IMR-90 (cell line): Measurements from ENCODE around the gene CCSER1. TPM values are rescaled to one million over a fixed set of nuclear protein-coding genes. Genes with fewer than 3 reads are reported as not detected.
"Not testable (repeated sequence)": the region's sequence is repeated elsewhere in the genome, so short reads cannot be mapped to it uniquely, and the experiment has no call there.

ENCODE experiments used
- ATAC-seq: fragments of 200-7000 bp; cut with Tn5 transposase; 2 replicates; pipeline ENCODE4 v1.9.1; 2020; ENCODE audit warnings: low read depth, mild to moderate bottlenecking, moderate library complexity
- BruUV-seq: library from RNA; stranded (reverse); fragments of 400-500 nt; replicated peaks from 2 replicates; lab custom pipeline; 2021; lab: Mats Ljungman, UMichigan
- CTCF ChIA-PET: fragments of 300-600 bp; formaldehyde crosslinking; extraction: SDS; loops from one replicate; lab custom pipeline; 2021; ENCODE audit warnings: antibody characterized with exemption; lab: Yijun Ruan, JAX
- POLR2A ChIA-PET: fragments of 300-600 bp; sonication (Branson Sonifier 250); formaldehyde crosslinking; loops from one replicate; lab custom pipeline; 2022; ENCODE audit warnings: antibody characterized with exemption; ENCODE audit not compliant: unreplicated experiment; lab: Charles Lee
- DNase-seq: peaks from one replicate; pipeline ENCODE4 v3.0.0; 2013
- H2AFZ ChIP-seq: replicated peaks from 2 replicates; pipeline ENCODE3; 2013; ENCODE audit warnings: low read length, mild to moderate bottlenecking; ENCODE audit not compliant: poor library complexity
- H2AK5ac ChIP-seq: 2 replicates; pipeline ENCODE4 v1.6.1; 2013; ENCODE audit warnings: low read depth, low read length, inconsistent platforms
- H2AK9ac ChIP-seq: replicated peaks from 2 replicates; pipeline ENCODE3; 2013; ENCODE audit warnings: mild to moderate bottlenecking, low read depth, low read length, moderate library complexity; ENCODE audit not compliant: poor library complexity
- H2BK120ac ChIP-seq: 2 replicates; pipeline ENCODE4 v1.6.1; 2013; ENCODE audit warnings: low read depth, low read length, inconsistent platforms
- H2BK15ac ChIP-seq: 3 replicates; pipeline ENCODE4 v1.6.1; 2013; ENCODE audit warnings: low read depth, low read length, inconsistent platforms
- H2BK20ac ChIP-seq: 2 replicates; pipeline ENCODE4 v1.6.1; 2013; ENCODE audit warnings: low read depth, mild to moderate bottlenecking, inconsistent platforms, low read length, moderate library complexity
- H2BK5ac ChIP-seq: 2 replicates; pipeline ENCODE4 v1.6.1; 2013; ENCODE audit warnings: mild to moderate bottlenecking, low read depth, low read length, inconsistent platforms; ENCODE audit not compliant: poor library complexity, severe bottlenecking
- H3K14ac ChIP-seq: replicated peaks from 2 replicates; pipeline ENCODE4 v1.6.1; 2013; ENCODE audit warnings: low read depth, low read length, inconsistent platforms
- H3K18ac ChIP-seq: 2 replicates; pipeline ENCODE4 v1.6.1; 2013; ENCODE audit warnings: low read depth, low read length, control low read depth
- H3K23ac ChIP-seq: 2 replicates; pipeline ENCODE4 v1.6.1; 2013; ENCODE audit warnings: low read depth, low read length, inconsistent platforms
- H3K27ac ChIP-seq: 2 replicates; pipeline ENCODE4 v1.5.1; 2013; ENCODE audit warnings: mild to moderate bottlenecking, control low read depth, low read length; ENCODE audit not compliant: insufficient read depth
- H3K27me3 ChIP-seq: 2 replicates; pipeline ENCODE4 v1.6.1; 2013; ENCODE audit warnings: low read length; ENCODE audit not compliant: control insufficient read depth, insufficient read depth
- H3K36me3 ChIP-seq: 2 replicates; pipeline ENCODE4 v1.6.1; 2013; ENCODE audit warnings: low read length, mixed read lengths; ENCODE audit not compliant: control insufficient read depth, insufficient read depth
- H3K4ac ChIP-seq: 2 replicates; pipeline ENCODE4 v1.6.1; 2013; ENCODE audit warnings: low read depth, low read length, inconsistent platforms
- H3K4me1 ChIP-seq: 2 replicates; pipeline ENCODE4 v1.6.1; 2013; ENCODE audit warnings: low read length, mixed read lengths; ENCODE audit not compliant: control insufficient read depth, insufficient read depth
- H3K4me2 ChIP-seq: 2 replicates; pipeline ENCODE4 v1.6.1; 2013; ENCODE audit warnings: low read depth, mild to moderate bottlenecking, control low read depth, low read length, moderate library complexity
- H3K4me3 ChIP-seq: 2 replicates; pipeline ENCODE4 v1.5.1; 2013; ENCODE audit warnings: low read depth, mild to moderate bottlenecking, control low read depth, low read length, moderate library complexity; ENCODE audit not compliant: insufficient read depth
- H3K56ac ChIP-seq: 2 replicates; pipeline ENCODE4 v1.6.1; 2013; ENCODE audit warnings: low read length, inconsistent platforms; ENCODE audit not compliant: insufficient read depth; ENCODE audit errors: extremely low read depth
- H3K79me1 ChIP-seq, 2 experiments: 2 replicates each; pipeline ENCODE4 v1.6.1; 2013; ENCODE audit warnings: low read length in 2 of 2, inconsistent platforms in 1 of 2, low read depth in 1 of 2
- H3K9ac ChIP-seq: 2 replicates; pipeline ENCODE4 v1.6.1; 2013; ENCODE audit warnings: low read depth, low read length, control low read depth
- H3K9me1 ChIP-seq: 2 replicates; pipeline ENCODE4 v1.6.1; 2013; ENCODE audit warnings: low read length, inconsistent platforms; ENCODE audit not compliant: insufficient read depth
- H3K9me3 ChIP-seq: 2 replicates; pipeline ENCODE4 v1.6.1; 2013; ENCODE audit warnings: low read length; ENCODE audit not compliant: control insufficient read depth, insufficient read depth
- H4K20me1 ChIP-seq: 2 replicates; pipeline ENCODE4 v1.6.1; 2013; ENCODE audit warnings: low read length, inconsistent platforms; ENCODE audit not compliant: insufficient read depth
- H4K5ac ChIP-seq: 2 replicates; pipeline ENCODE4 v1.6.1; 2013; ENCODE audit warnings: mild to moderate bottlenecking, low read depth, low read length, control low read depth
- H4K8ac ChIP-seq, 2 experiments: 2 replicates each; pipeline ENCODE4 v1.6.1; 2013; ENCODE audit warnings: low read depth in 2 of 2, low read length in 2 of 2, control low read depth in 1 of 2, inconsistent platforms in 1 of 2
- H4K91ac ChIP-seq: 2 replicates; pipeline ENCODE4 v1.6.1; 2013; ENCODE audit warnings: low read depth, low read length, inconsistent platforms; ENCODE audit not compliant: insufficient read depth
- whole genome bisulfite sequencing, 2 experiments: methylation state at CpG; one replicate each; pipeline versions ENCODE4 v1.1.5 to v1.1.7; 2013; ENCODE audit warnings: missing lambda C conversion rate in 2 of 2; ENCODE audit not compliant: insufficient read length in 1 of 2; ENCODE audit errors: extremely low coverage in 2 of 2; 5-methylcytosine and 5-hydroxymethylcytosine counted together
- dilution Hi-C: fragments of 300-500 bp; cut with HindIII; formaldehyde crosslinking; loops from one replicate; pipeline ENCODE4 v1.14.3; 2018; ENCODE audit warnings: low sequenced_read_pairs; ENCODE audit not compliant: unreplicated experiment
- in situ Hi-C: fragments of 300-500 bp; cut with MboI; formaldehyde crosslinking; loops from 3 replicates; pipeline ENCODE4 v1.14.3; 2019; ENCODE audit warnings: low sequenced_read_pairs, inconsistent platforms, mixed read lengths
- intact Hi-C: fragments of 100-400 bp; cut with micrococcal nuclease; formaldehyde crosslinking; loops from 2 replicates; pipeline ENCODE4 v1.10.0; 2022
- polyA plus RNA-seq, 3 experiments: library from polyadenylated mRNA; depleted of rRNA; stranded (reverse); fragments of >200 nt; gene quantifications; 2 replicates each; pipeline ENCODE4 v1.2.3, GENCODE V29; 2012; ENCODE audit warnings: low replicate concordance in 1 of 3
- total RNA-seq: library from RNA; depleted of rRNA; stranded (reverse); fragments of >200 nt; gene quantifications from 2 replicates; pipeline ENCODE4 v1.2.3, GENCODE V29; 2012

CCSER1 gene
- total and polyA plus RNA-seq, 2 of the 4 experiments (the other 2 are of a cell fraction) = not detected

- H3K14ac ChIP-seq, in situ Hi-C loops, H3K79me1 ChIP-seq, H2AFZ ChIP-seq, H3K56ac ChIP-seq, H3K4ac ChIP-seq, CTCF ChIA-PET, H3K27me3 ChIP-seq, intact Hi-C loops, H3K36me3 ChIP-seq, DNase-seq, H3K9ac ChIP-seq, H3K9me1 ChIP-seq, H2BK20ac ChIP-seq, dilution Hi-C loops, H3K18ac ChIP-seq, H3K4me1 ChIP-seq, POLR2A ChIA-PET, H2AK5ac ChIP-seq, H3K9me3 ChIP-seq, H2BK15ac ChIP-seq, H3K27ac ChIP-seq, H4K5ac ChIP-seq, H2BK120ac ChIP-seq, H2AK9ac ChIP-seq, H3K4me3 ChIP-seq, ATAC-seq, H2BK5ac ChIP-seq, H3K4me2 ChIP-seq, H4K91ac ChIP-seq, H4K8ac ChIP-seq, H3K23ac ChIP-seq, BruUV-seq, H4K20me1 ChIP-seq: not testable (repeated sequence)
- WGBS, 2 experiments = no CpG with 5 or more reads among the region's 4 CpGs
These were observed 1026.8 kb downstream of the CCSER1 start for GRCh38 chr4:91154041-91154440.

DNA sequence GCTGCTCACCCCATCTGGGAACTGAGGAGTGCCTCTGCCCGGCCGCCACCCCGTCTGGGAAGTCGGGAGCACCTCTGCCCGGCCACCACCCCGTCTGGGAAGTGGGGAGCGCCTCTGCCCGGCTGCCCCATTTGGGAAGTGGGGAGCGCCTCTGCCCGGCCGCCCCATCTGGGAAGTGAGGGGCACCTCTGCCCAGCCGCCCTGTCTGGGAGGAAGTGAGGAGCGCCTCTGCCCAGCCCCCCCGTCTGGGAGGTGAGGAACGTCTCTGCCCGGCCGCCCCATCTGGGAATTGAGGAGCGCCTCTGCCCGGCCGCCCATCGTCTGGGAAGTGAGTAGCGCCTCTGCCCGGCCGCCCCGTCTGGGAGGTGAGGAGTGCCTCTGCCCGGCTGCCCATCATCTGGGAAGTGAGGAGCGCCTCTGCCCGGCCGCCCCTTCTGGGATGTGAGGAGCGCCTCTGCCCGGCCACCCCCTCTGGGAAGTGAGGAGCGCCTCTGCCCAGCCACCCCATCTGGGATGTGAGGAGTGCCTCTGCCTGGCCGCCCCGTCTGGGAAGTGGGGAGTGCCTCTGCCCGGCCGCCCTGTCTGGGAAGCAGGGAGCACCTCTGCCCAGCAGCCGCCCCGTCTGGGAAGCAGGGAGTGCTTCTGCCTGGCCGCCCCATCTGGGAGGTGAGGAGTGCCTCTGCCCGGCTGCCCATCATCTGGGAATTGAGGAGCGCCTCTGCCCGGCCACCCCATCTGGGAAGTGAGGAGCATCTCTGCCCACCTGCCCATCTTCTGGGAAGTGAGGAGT lies 1040.9 kb downstream of the CCSER1 start:
- in situ Hi-C loops = not testable (repeated sequence)

More for the DNA sequence above, 1040.9 kb downstream of the CCSER1 start:
- BruUV-seq, H3K9me3 ChIP-seq, ATAC-seq, H2BK5ac ChIP-seq, H4K20me1 ChIP-seq, H3K27ac ChIP-seq, H4K91ac ChIP-seq, H3K36me3 ChIP-seq, H3K9ac ChIP-seq, H3K27me3 ChIP-seq, DNase-seq, intact Hi-C loops, CTCF ChIA-PET, H2BK15ac ChIP-seq, H3K23ac ChIP-seq, H3K18ac ChIP-seq, H2AFZ ChIP-seq, POLR2A ChIA-PET, H2BK120ac ChIP-seq, H3K4me3 ChIP-seq, dilution Hi-C loops, H3K4me1 ChIP-seq, H3K79me1 ChIP-seq, H3K14ac ChIP-seq, H3K4ac ChIP-seq, H3K4me2 ChIP-seq, H4K8ac ChIP-seq, H3K9me1 ChIP-seq, H2AK5ac ChIP-seq, H2AK9ac ChIP-seq, H3K56ac ChIP-seq, H4K5ac ChIP-seq, H2BK20ac ChIP-seq: not testable (repeated sequence)
- 98% methylated on average over 8 of the region's 42 CpGs; no CpG with 5 or more reads in 1 of the 2 experiments for WGBS, 2 experiments
